Panc1 (cell line): ENCODE measurements around the gene DENND10. TPM values are rescaled to one million over a fixed set of nuclear protein-coding genes. Genes with fewer than 3 reads are reported as not detected.

Experiments used
- ATAC-seq: fragments of 200-7000 bp; cut with Tn5 transposase; 2 replicates; pipeline ENCODE4 v1.9.1; 2020; ENCODE audit warnings: mild to moderate bottlenecking, moderate library complexity
- Bru-seq: library from RNA; stranded (reverse); fragments of 400-500 nt; gene quantifications from one replicate; lab custom pipeline; 2021; lab: Mats Ljungman, UMichigan
- BruChase-seq, 2 experiments: library from RNA; stranded (reverse); fragments of 400-500 nt; gene quantifications; one replicate each; lab custom pipeline; 2021; lab: Mats Ljungman, UMichigan
- BruUV-seq: library from RNA; stranded (reverse); fragments of 400-500 nt; replicated peaks from 2 replicates; lab custom pipeline; 2021; lab: Mats Ljungman, UMichigan
- CTCF ChIA-PET: fragments of 300-600 bp; sonication (Branson Sonifier 250); formaldehyde crosslinking; loops from one replicate; lab custom pipeline; 2022; ENCODE audit warnings: antibody characterized with exemption; lab: Charles Lee
- POLR2A ChIA-PET: fragments of 300-600 bp; sonication (Branson Sonifier 250); formaldehyde crosslinking; loops from one replicate; lab custom pipeline; 2022; ENCODE audit warnings: antibody characterized with exemption; lab: Charles Lee
- DNase-seq: peaks from one replicate; pipeline ENCODE4 v3.0.0-alpha.2; 2010; ENCODE audit warnings: low read depth, low spot score
- H3K27ac ChIP-seq: 2 replicates; pipeline ENCODE4 v1.5.1; 2011; ENCODE audit warnings: mild to moderate bottlenecking, low read length, inconsistent platforms
- H3K27me3 ChIP-seq: fragments of 200-500 bp; sonication (Bioruptor generic); 2 replicates; pipeline ENCODE4 v1.6.0; 2014; ENCODE audit warnings: low read length, inconsistent platforms; ENCODE audit not compliant: control insufficient read depth, insufficient read depth
- H3K36me3 ChIP-seq: fragments of 200-500 bp; sonication (Bioruptor generic); 2 replicates; pipeline ENCODE4 v1.5.1; 2014; ENCODE audit warnings: inconsistent platforms, mild to moderate bottlenecking, low read length, moderate library complexity; ENCODE audit not compliant: control insufficient read depth, insufficient read depth
- H3K4me1 ChIP-seq: 2 replicates; pipeline ENCODE4 v1.5.1; 2011; ENCODE audit warnings: inconsistent platforms, mild to moderate bottlenecking, low read length, moderate library complexity; ENCODE audit not compliant: control insufficient read depth, insufficient read depth
- H3K4me3 ChIP-seq, 2 experiments: 2 replicates each; pipeline ENCODE4 v1.5.1; 2011 to 2012; ENCODE audit warnings: low read depth in 2 of 2, low read length in 2 of 2, mild to moderate bottlenecking in 2 of 2, inconsistent platforms in 1 of 2, moderate library complexity in 1 of 2
- H3K9me3 ChIP-seq: fragments of 200-500 bp; sonication (Bioruptor generic); 2 replicates; pipeline ENCODE4 v1.5.1; 2014; ENCODE audit warnings: low read depth, mild to moderate bottlenecking, inconsistent platforms, low read length, moderate library complexity; ENCODE audit not compliant: control insufficient read depth, insufficient read depth
- CTCF ChIP-seq: fragments of 450-650 bp; IDR thresholded peaks from 2 replicates; pipeline ENCODE4 v1.5.1; 2017; ENCODE audit warnings: mild to moderate bottlenecking
- POLR2AphosphoS5 ChIP-seq: IDR thresholded peaks from 2 replicates; pipeline ENCODE4 v1.6.1; 2012; ENCODE audit warnings: mild to moderate bottlenecking, low read depth, low read length, moderate library complexity
- REST ChIP-seq, 2 experiments: IDR thresholded peaks; 2 replicates each; pipeline ENCODE4 v1.6.1; 2011 to 2012; ENCODE audit warnings: low read depth in 2 of 2, control low read depth in 1 of 2, low read length in 1 of 2, mild to moderate bottlenecking in 1 of 2, moderate library complexity in 1 of 2; ENCODE audit not compliant: insufficient read depth in 1 of 2
- SIN3A ChIP-seq: IDR thresholded peaks from 2 replicates; pipeline ENCODE4 v1.6.1; 2012; ENCODE audit warnings: low read depth, mild to moderate bottlenecking, low read length, moderate library complexity, borderline replicate concordance; ENCODE audit not compliant: insufficient read depth
- TCF7L2 ChIP-seq: IDR thresholded peaks from 2 replicates; pipeline ENCODE4 v1.6.1; 2011; ENCODE audit warnings: mild to moderate bottlenecking, low read depth, low read length, inconsistent platforms
- in situ Hi-C: cut with HindIII; loops from 2 replicates; pipeline ENCODE4 v1.10.0; 2016; ENCODE audit warnings: low sequenced_read_pairs, low pct_unique_long_range_greater_than_20kb
- intact Hi-C: fragments of 100-400 bp; cut with micrococcal nuclease; formaldehyde crosslinking; loops from one replicate; pipeline ENCODE4 v1.10.0; 2022; ENCODE audit not compliant: unreplicated experiment
- long read RNA-seq: library from polyadenylated mRNA; unstranded; transcript quantifications from one replicate; pipeline ENCODE4 v2.0.0, GENCODE V29; 2021; ENCODE audit not compliant: unreplicated experiment
- polyA plus RNA-seq: library from polyadenylated mRNA; unstranded; fragments of >200 nt; gene quantifications from one replicate; pipeline ENCODE4 v1.2.1, GENCODE V29; 2012; ENCODE audit warnings: missing spikeins; ENCODE audit not compliant: insufficient read length
- total RNA-seq: library from RNA; stranded (reverse); gene quantifications from one replicate; pipeline ENCODE4 v1.2.1, GENCODE V29; 2021; ENCODE audit not compliant: unreplicated experiment

Gene DENND10
- 72.8 TPM for total RNA-seq
- 70.6 TPM for polyA plus RNA-seq
- Bru-seq, nascent RNA: percentile 70 among the genes with signal in this experiment
- BruChase-seq, experiment 1, labeled RNA remaining after a 2-hour chase: percentile 73 among the genes with signal in this experiment
- percentile 82 among the genes with signal in this experiment for BruChase-seq, experiment 2, labeled RNA remaining after a 6-hour chase
- long read RNA-seq, transcript FAM45A-201 (9 exons, 1,648 nt): major isoform, 63 of 133 reads
- long read RNA-seq, partial matches to known transcripts: 5 of 133 reads
- long read RNA-seq, other reads (novel, unspliced or antisense): 63 of 133 reads

GRCh38 chr10:119103903-119104653, at the start of gene DENND10:
DENND10 (plus strand) TSS chr10:119104113; CDS start chr10:119104143, 30 bp downstream.
- ChIA-PET CTCF (no interaction called here), POLR2A (interaction anchor here (0.7 kb wide), 1 partner anchor 17 kb away, joined by 3 read pairs; no protein-coding TSS in a partner anchor)
- in situ Hi-C loops (no loop called here), intact Hi-C loops (no loop called here)
- no peak for DNase-seq
- Histone ChIP-seq H3K27ac (peak within 1 kb of the TSS; percentile 78), H3K4me3 (peak within 1 kb of the TSS; percentile 69 to 90), H3K4me1 (peaks cover 15% of the 10 kb centered on the region), H3K27me3 (no peaks in the 10 kb centered on the region), H3K9me3 (no peaks in the 10 kb centered on the region), H3K36me3 (peaks cover under 1% of the 10 kb centered on the region)
- TF ChIP-seq REST (IDR thresholded peaks at IDR 0.05; ENCODE audit: insufficient read depth in 1 of 2, low read depth in 2 of 2, low read length in 1 of 2) (no peak), POLR2AphosphoS5 (peak; percentile 79), TCF7L2 (no peak), SIN3A (peak; percentile 77; the same call in 1 of the 2 replicates)
- BruUV-seq: no TSS peak
- peak; percentile 90 for ATAC-seq

- no peak overlapping the region for H3K4me3 ChIP-seq
- H3K4me1 ChIP-seq: no peaks in the 10 kb centered on the region
- ATAC-seq: no peak
- no peak for TF ChIP-seq CTCF
- TF ChIP-seq TCF7L2: no peak
- TF ChIP-seq REST (IDR thresholded peaks at IDR 0.05; ENCODE audit: insufficient read depth in 1 of 2, low read depth in 2 of 2, low read length in 1 of 2): no peak
- TF ChIP-seq POLR2AphosphoS5: no peak
- no peak for TF ChIP-seq SIN3A
- no peak overlapping the region for H3K27ac ChIP-seq
- CTCF ChIA-PET: no interaction called here
- BruUV-seq: no TSS peak
- DNase-seq: no peak
- in situ Hi-C loops (no loop called here), intact Hi-C loops (no loop called here)
- POLR2A ChIA-PET: no interaction called here
- H3K9me3 ChIP-seq: no peaks in the 10 kb centered on the region
- H3K27me3 ChIP-seq: no peaks in the 10 kb centered on the region
- H3K36me3 ChIP-seq: peaks cover 74% of the 10 kb centered on the region
Measured at GRCh38 chr10:119055472-119055871, 48.4 kb upstream of the DENND10 start.
